ENCODE data around the gene FAM124A.
A peak's percentile ranks its signal among the peaks of the same experiment; 100 is the strongest.

The FAM124A gene, protein sequence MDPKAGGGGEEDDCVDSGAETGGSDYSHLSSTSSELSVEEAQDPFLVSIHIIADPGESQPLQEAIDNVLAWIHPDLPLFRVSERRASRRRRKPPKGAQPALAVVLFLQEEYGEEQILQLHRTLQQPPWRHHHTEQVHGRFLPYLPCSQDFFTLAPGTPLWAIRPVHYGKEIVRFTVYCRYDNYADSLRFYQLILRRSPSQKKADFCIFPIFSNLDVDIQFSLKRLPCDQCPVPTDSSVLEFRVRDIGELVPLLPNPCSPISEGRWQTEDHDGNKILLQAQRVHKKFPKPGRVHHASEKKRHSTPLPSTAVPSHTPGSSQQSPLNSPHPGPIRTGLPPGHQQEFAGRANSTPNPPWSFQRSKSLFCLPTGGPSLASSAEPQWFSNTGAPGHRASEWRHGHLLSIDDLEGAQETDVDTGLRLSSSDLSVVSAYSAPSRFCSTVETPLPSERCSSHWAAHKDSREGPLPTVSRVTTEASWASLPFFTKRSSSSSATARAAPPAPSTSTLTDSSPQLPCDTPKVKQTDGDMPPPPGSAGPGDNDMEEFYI

DNA sequence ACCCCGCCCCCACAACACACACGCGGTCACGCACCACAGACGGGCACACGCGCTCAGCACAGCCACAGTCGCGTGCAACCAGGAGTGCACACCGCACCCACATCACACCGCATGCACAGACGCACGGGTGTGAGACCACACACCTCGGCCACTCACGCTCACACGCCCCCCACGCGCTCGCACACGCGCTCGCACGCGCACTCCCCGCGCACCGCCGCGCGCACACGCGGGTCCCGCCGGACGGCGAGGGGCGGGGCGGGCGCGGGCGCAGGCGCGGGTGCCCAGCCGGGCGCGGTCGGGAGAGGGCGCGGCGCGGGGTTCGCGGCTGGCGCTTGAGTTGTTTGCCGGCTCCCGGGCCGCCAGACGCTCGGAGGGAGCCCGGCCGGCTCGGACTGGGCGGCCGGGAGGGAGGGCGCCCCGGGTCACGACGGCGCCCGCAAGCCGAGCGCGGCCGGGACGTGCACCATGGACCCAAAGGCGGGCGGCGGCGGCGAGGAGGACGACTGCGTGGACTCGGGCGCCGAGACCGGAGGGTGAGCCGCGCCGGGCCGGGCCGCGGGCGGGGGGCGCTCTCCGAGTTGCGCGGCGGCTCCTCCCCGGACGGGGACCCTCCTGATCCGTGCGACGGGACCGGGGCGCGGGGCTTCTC is at the start of gene FAM124A:
Gene FAM124A, plus strand, starts transcription at position 362 of the 649 bp plus-strand sequence. Its CDS starts 104 bp downstream, at position 466.
- DNase-seq, result peak; percentile 21

DNA sequence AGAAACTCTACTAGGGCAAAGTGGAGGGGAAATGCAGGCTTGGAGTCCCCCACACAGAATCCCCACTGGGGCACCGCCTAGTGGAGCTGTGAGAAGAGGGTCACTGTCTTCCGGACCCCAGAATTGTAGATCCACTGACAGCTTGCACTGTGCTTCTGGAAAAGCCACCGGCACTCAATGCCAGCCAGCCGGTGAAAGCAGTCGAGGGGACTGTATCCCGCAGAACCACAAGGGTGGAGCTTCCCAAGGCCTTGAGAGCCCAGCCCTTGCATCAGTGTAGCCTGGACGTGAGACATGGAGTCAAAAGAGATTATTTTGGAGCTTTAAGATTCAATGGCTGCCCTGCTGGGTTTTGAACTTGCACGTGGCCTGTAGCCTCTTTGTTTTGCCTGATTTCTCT is 47.2 kb upstream of the FAM124A start:
- no peak for DNase-seq

GRCh38 chr13:51175639-51176038 is 46.6 kb upstream of the FAM124A start:
- no peak for DNase-seq

DNA sequence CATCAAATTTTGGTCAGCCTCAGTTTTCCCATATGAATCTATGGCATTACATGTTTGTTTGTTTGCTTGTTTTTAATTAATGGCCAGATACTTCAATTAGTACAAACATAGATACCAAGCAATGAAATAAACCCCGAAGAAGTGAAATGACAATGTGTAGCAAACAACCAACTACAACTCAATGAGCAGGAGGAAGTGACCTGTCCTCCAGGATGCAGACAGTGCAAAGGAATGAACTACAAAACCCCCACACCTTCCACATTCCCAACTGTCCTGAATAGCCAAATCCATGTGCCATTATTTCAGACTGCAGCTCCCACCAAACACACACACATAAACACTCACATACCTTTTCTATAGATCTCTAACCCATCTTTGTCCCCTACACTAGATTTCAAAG is 45.0 kb upstream of the FAM124A start:
- DNase-seq, result no peak

- DNase-seq, result no peak
These were observed 43.6 kb upstream of the FAM124A start for GRCh38 chr13:51178456-51179074.

DNA sequence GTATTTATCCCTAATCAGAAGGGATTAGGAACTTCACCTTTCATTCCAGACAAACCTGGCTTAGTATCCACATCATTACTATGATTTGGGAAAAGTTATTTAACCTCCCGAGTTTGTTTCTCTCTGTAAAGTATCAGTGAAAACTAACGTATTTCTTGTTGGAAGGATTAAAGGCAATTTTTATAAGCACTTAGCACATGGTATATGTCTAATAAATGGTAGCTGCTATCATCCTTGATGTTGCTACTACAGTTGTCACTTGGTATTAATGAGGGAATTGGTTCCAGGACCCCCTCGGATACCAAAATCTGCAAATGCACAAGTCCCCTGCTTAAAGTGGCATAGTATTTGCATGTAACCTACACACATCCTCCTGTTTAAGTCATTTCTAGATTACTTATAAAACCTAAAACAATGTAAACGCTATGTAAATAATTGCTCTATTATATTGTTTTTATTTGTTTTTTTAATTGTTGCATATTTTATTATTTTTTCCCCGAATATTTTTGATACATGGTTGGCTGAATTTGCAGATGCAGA is 42.7 kb upstream of the FAM124A start:
- no peak for DNase-seq

- no peak for DNase-seq
These were observed 41.2 kb upstream of the FAM124A start for GRCh38 chr13:51180853-51181511.

GRCh38 chr13:51181786-51182383 is 40.3 kb upstream of the FAM124A start:
- DNase-seq, result no peak

- no peak for DNase-seq
These were observed 30.5 kb upstream of the FAM124A start for GRCh38 chr13:51191743-51192142.

DNA sequence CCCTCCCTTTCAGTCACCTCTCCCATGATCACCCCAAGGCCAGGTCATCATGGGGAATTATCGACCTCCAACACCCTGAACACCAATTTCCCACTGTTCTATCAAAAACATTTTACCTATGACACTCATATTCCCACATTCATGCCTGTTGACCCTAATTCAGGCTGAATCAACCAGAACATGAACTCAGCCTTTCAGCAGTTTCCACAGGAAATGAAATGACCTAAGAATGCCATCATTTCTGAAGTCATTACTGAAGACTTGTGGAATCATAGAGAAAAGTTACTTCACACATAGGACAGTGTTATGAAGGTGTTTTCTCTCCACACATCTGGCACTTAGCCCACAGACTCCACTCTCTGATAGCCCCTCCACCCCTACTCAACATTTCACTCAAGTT is 29.9 kb upstream of the FAM124A start:
- no peak for DNase-seq

GRCh38 chr13:51193387-51193786 is 28.8 kb upstream of the FAM124A start:
- DNase-seq, result no peak

- DNase-seq, result no peak
These were observed 27.3 kb upstream of the FAM124A start for GRCh38 chr13:51194942-51195341.

GRCh38 chr13:51201886-51202285 is 20.3 kb upstream of the FAM124A start:
- DNase-seq, result no peak

GRCh38 chr13:51202477-51203046 is 19.6 kb upstream of the FAM124A start:
- no peak for DNase-seq

DNA sequence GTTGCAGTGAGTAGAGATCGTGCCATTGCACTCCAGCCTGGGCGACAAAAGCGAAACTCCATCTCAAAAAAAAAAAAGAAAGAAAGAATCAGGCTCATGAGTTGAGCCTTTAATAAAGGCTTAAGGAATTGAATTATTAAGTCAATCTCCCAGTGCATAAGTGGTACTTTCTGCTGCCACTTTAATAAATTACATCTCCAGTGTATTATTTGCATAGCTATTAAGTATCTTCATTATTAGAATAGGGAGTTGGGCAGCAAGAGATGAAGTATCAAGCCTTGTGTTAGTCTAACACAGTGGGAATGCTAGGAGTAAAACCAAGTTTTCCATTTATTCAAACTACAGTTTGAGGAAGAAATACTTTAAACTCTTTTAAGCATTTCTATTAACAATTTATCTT is 15.6 kb upstream of the FAM124A start:
- DNase-seq, result no peak

DNA sequence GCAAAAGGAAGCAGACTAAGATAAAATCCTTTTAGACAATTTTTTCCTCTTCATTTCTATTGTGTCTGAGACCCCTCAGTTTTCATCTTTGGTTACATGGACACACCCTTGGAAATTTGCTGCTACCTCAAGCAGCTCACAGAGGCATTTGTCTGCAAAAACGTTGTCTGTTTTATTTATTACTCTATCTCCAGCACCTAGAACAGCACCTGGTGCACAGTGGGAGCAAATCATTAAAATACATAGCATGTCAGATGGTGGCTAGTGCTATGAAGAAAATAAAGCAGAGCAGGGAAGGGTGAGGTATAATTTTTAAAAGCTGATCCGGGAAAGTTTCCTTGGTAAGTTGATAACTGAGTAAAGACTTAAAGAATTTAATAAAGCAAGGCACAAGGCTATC is 14.3 kb upstream of the FAM124A start:
- DNase-seq, result no peak

DNA sequence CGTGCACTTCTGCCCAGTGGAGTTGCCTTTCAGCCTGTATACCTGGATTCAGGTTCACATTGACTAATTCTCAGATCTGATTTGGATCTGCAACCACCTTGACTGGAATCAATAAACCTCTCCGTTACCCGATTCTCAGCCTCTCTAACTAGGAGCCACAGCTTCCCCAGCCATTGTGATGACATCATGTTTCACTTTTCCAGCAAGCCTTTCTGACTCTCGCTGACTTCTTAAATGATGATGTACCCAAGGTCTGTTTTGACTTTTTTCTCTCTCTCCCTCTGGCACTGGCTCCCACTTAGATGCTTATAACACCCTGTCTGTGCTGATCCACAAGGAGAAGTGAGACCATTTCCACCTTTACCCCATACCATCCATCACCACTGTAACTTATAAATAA is 13.5 kb upstream of the FAM124A start:
- DNase-seq, result no peak

DNA sequence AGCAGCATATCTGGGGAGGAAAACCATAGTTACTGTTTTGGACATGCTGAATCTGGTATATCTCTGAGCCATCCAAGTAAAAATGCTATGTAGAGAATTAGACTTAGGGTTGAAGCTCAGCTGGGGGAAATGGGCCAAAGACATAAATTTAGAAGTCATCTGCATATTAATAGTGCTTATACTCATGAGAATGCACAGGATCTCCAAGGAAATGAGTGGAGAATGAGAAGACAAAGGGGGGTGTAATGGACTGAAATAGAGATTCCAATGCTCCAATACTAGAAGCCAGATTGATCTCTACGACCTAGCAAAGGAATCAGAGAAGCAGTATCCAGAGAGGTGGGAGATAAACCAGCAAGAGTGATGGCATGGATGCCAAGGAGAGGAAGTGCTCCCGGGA is 10.3 kb upstream of the FAM124A start:
- no peak for DNase-seq

GRCh38 chr13:51212758-51213157 is 9.4 kb upstream of the FAM124A start:
- no peak for DNase-seq

DNA sequence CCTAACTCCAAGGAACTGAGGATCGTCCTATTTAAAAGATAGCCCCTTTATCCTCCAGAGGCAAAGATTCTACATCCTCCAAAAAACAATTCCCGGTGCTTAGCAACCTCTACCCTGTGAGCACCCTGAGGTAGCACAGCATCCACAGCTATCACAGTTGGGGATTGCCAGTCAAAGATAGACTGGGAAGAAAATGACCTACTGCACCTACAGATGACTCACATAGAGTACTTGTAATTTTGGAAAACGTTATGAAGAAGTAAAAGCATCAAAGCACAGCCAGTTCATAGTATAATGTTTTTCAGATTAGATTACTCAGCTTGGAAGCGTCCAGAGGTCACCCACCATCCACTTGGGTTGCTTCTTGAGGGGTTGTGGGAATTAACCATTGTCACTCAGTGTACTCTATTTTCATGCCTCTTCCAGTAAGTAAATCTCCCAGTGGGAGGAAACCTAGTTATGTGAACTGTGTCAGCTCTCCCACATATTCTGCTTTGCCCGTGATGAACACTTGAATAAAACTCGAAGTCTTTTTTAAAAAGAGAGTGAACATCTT is 8.9 kb upstream of the FAM124A start:
- DNase-seq, result no peak

- DNase-seq, result no peak
These were observed 3.6 kb upstream of the FAM124A start for GRCh38 chr13:51218626-51219025.

- DNase-seq, result no peak
These were observed 1.5 kb upstream of the FAM124A start for GRCh38 chr13:51220706-51221105.
